HG03354 (cell line): ENCODE data around the gene PJVK.
"Not testable (repeated sequence)": the region's sequence is repeated elsewhere in the genome, so short reads cannot be mapped to it uniquely, and the experiment has no call there.

Experiments used
- ATAC-seq: cut with Tn5 transposase; IDR thresholded peaks from one replicate; pipeline ENCODE4 v1.9.1; 2021; ENCODE audit warnings: mild to moderate bottlenecking; ENCODE audit not compliant: unreplicated experiment, poor library complexity, severe bottlenecking

The PJVK gene

GRCh38 chr2:178427458-178427857 is 23.7 kb upstream of the PJVK start:
- ATAC-seq = no peak

GRCh38 chr2:178428396-178428806 is 22.8 kb upstream of the PJVK start:
- ATAC-seq = no peak

- ATAC-seq = no peak
Measured at GRCh38 chr2:178429336-178429735, 21.8 kb upstream of the PJVK start.

GRCh38 chr2:178436662-178437061 is 14.5 kb upstream of the PJVK start:
- no peak for ATAC-seq

- no peak for ATAC-seq
Measured at GRCh38 chr2:178441426-178441825, 9.8 kb upstream of the PJVK start.

- no peak for ATAC-seq
Measured at GRCh38 chr2:178448968-178449661, 2.1 kb upstream of the PJVK start.

- ATAC-seq = peak; percentile 12
Measured at GRCh38 chr2:178449700-178450523, 1.3 kb upstream of the PJVK start.

GRCh38 chr2:178450524-178450773 is 729 bp upstream of the PJVK start:
- peak; percentile 67 for ATAC-seq

- no peak for ATAC-seq
Measured at GRCh38 chr2:178452334-178452733, 1.2 kb downstream of the PJVK start.

- ATAC-seq = no peak
Measured at GRCh38 chr2:178452870-178453269, 1.7 kb downstream of the PJVK start.

GRCh38 chr2:178455947-178456346 is 4.8 kb downstream of the PJVK start:
- ATAC-seq = no peak

GRCh38 chr2:178457390-178457886 is 6.3 kb downstream of the PJVK start:
- no peak for ATAC-seq

GRCh38 chr2:178469219-178469849 is 18.2 kb downstream of the PJVK start:
- ATAC-seq = no peak

GRCh38 chr2:178471313-178471712 is 20.1 kb downstream of the PJVK start:
- not testable (repeated sequence) for ATAC-seq

- ATAC-seq = no peak
Measured at GRCh38 chr2:178473373-178473772, 22.2 kb downstream of the PJVK start.

GRCh38 chr2:178473931-178474330 is 22.8 kb downstream of the PJVK start:
- ATAC-seq = no peak

- no peak for ATAC-seq
Measured at GRCh38 chr2:178474560-178474959, 23.4 kb downstream of the PJVK start.

GRCh38 chr2:178476477-178476876 is 25.3 kb downstream of the PJVK start:
- ATAC-seq = no peak

- no peak for ATAC-seq
Measured at GRCh38 chr2:178477443-178478129, 26.4 kb downstream of the PJVK start.

GRCh38 chr2:178478130-178478438 is 26.9 kb downstream of the PJVK start:
- peak; percentile 8 for ATAC-seq
